Measurements from ENCODE around the gene TNRC6C.

GRCh38 chr17:78022425-78022824, 63.9 kb downstream of the TNRC6C start:
- TF ChIP-seq CTCF (IDR thresholded peaks at IDR 0.05) (no peak), POLR2A (IDR thresholded peaks at IDR 0.05) (no peak)
